ENCODE data around the gene C6orf47. TPM values are rescaled to one million over a fixed set of nuclear protein-coding genes. Genes with fewer than 3 reads are reported as not detected.
A peak's percentile ranks its signal among the peaks of the same experiment; 100 is the strongest.

Gene C6orf47
- total and polyA plus RNA-seq, 2 of the 8 experiments (the other 6 are each of a cell fraction or from before 2014, with no cell fraction given) = 4.7 to 14.6 TPM

DNA sequence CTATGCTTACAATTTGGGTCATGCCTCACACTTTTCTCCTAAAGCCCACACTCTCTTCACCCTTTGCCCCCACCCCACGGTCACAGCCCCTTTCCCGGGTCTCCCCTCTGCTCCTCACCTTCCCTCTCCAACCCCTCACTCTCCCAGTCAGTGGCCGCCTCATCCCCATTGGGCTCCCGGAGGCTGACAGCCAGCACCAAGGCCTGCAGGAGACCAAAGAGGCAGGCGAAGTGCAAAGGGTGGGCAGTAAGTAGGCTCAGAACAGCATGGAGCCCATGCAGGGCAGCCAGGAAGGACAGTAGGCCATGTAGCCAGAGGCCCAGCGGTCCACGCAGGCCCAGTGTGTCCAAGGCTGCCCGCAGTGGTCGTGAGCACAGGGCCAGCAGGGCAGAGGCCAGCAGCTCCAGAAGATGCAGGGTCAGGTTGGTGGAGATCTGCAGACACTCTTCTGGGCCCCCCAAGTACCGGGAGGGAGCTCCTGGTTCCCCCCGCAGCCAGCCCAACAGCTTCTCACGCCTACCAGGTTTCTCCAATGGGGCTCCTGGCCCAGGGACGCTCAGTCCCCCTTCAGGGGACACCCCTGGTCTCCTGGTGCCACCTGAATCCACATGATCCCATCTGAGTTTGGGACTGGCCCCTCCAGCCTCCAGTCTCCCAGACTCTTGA lies 1.5 kb downstream of the C6orf47 start:
- H3K4me1 ChIP-seq (replicated peaks in 1 of 4; ENCODE audit: control insufficient read depth in 3 of 4, insufficient read depth in 4 of 4, low read length in 3 of 4) = peaks cover 0 to 12% (median 4%) of the 10 kb centered on the region in 4 experiments; a peak in 5 of 7 replicates
- no peak overlapping the region for H2AK5ac ChIP-seq (ENCODE audit: low read depth, low read length)
- H3K9ac ChIP-seq (replicated peaks in 1 of 4; ENCODE audit: extremely low read depth in 1 of 4, low read depth in 3 of 4, low read length in 3 of 4) = no peak overlapping the region
- no peak for DNase-seq (ENCODE audit: low read depth in 1 of 2, low spot score in 2 of 2)
- H3K9me3 ChIP-seq (ENCODE audit: insufficient read depth in 2 of 2, low read depth in 1 of 2, low read length in 1 of 2) = no peaks in the 10 kb centered on the region
- peaks cover 0 to 35% of the 10 kb centered on the region in 2 experiments; a peak in 3 of 4 replicates for H3K79me2 ChIP-seq (ENCODE audit: control insufficient read depth in 1 of 2, insufficient read depth in 2 of 2, low read length in 2 of 2)
- no peak overlapping the region for H4K5ac ChIP-seq (ENCODE audit: insufficient read length, low read depth, low read length)
- H3K4me3 ChIP-seq (ENCODE audit: extremely low read depth in 1 of 4, insufficient read depth in 2 of 4, low read depth in 3 of 4, low read length in 4 of 4) = peak overlapping the region; percentile 85 to 94 (median 88); a peak in 5 of 8 replicates
- H4K8ac ChIP-seq (ENCODE audit: extremely low read depth, insufficient read depth, low read length) = no peak overlapping the region
- H4K20me1 ChIP-seq (replicated peaks in 1 of 2; ENCODE audit: control insufficient read depth in 1 of 2, insufficient read depth in 2 of 2, low read length in 2 of 2) = peaks cover 0 to 3% of the 10 kb centered on the region in 2 experiments
- H2AFZ ChIP-seq (ENCODE audit: low read length) = no peak overlapping the region
- H3K56ac ChIP-seq (replicated peaks; ENCODE audit: insufficient read length, low read depth, low read length) = no peak overlapping the region
- no peak overlapping the region for H2BK120ac ChIP-seq (replicated peaks; ENCODE audit: low read depth, low read length)
- H2BK5ac ChIP-seq (ENCODE audit: low read depth, low read length) = no peak overlapping the region
- H3K23me2 ChIP-seq (ENCODE audit: low read depth, low read length) = peaks cover 4% of the 10 kb centered on the region; the same call in 1 of the 2 replicates
- peaks cover 4 to 19% (median 9%) of the 10 kb centered on the region in 4 experiments; a peak in 6 of 8 replicates for H3K36me3 ChIP-seq (ENCODE audit: control insufficient read depth in 2 of 4, insufficient read depth in 4 of 4, low read length in 3 of 4)
- no peak overlapping the region for H4K91ac ChIP-seq (replicated peaks; ENCODE audit: insufficient read length, low read length)
- WGBS, 2 experiments (ENCODE audit: extremely low coverage in 1 of 2, insufficient coverage in 1 of 2, insufficient read length in 1 of 2, insufficient replicate concordance in 2 of 2, low coverage in 1 of 2, low lambda C conversion rate in 2 of 2, missing lambda C conversion rate in 1 of 2) = 90% methylated on average over 13 of the region's 13 CpGs; no CpG with 5 or more reads in 1 of the 2 experiments
- no peak overlapping the region for H3K27ac ChIP-seq (ENCODE audit: low read depth, low read length)
- CTCF ChIA-PET (ENCODE audit: partially characterized antibody) = interaction anchor here (0.6 to 3.2 kb wide), 4 partner anchors 10 to 161 kb away, joined by 3 to 9 read pairs (median 4); no protein-coding TSS in a partner anchor
- peak overlapping the region; percentile 94 to 95; a peak in 3 of 4 replicates for H3K4me2 ChIP-seq (ENCODE audit: insufficient read depth in 1 of 2, low read depth in 2 of 2, low read length in 2 of 2)
- no peak overlapping the region for H3K14ac ChIP-seq (ENCODE audit: insufficient read length)
- no peak overlapping the region; the same call in 1 of the 2 replicates for H2BK12ac ChIP-seq (ENCODE audit: low read depth, low read length)
- no peak overlapping the region for H3K4ac ChIP-seq (replicated peaks; ENCODE audit: insufficient read length, low read depth, low read length)
- H2BK15ac ChIP-seq (ENCODE audit: low read length) = no peak overlapping the region
- no peak for FAIRE-seq
- H2BK20ac ChIP-seq (ENCODE audit: low read length) = no peak overlapping the region
- H3K18ac ChIP-seq (ENCODE audit: extremely low read depth, low read length) = no peak overlapping the region
- H3K23ac ChIP-seq (ENCODE audit: insufficient read length) = no peak overlapping the region
- POLR2A ChIA-PET (ENCODE audit: partially characterized antibody) = interaction anchor here (0.6 to 25.5 kb wide), 10 partner anchors 6 to 176 kb away, joined by 3 to 883 read pairs (median 11); partner anchors contain the start of genes AIF1, APOM, BAG6 and DDAH2
- H3K79me1 ChIP-seq (ENCODE audit: low read depth, low read length) = peaks cover 9% of the 10 kb centered on the region
- no peaks in the 10 kb centered on the region for H3K27me3 ChIP-seq (replicated peaks in 1 of 4; ENCODE audit: control insufficient read depth in 3 of 4, extremely low read depth in 1 of 4, insufficient read depth in 3 of 4, low read length in 3 of 4)
- TF ChIP-seq SP4 (IDR thresholded peaks at IDR 0.05; ENCODE audit: low read length) (no peak), PHF8 (conservative IDR thresholded peaks at IDR 0.05; ENCODE audit: low read depth, low read length) (no peak), POLR2A (IDR thresholded peaks at IDR 0.05; ENCODE audit: control extremely low read depth in 1 of 2, low read depth in 2 of 2, low read length in 2 of 2) (no peak), EGR1 (IDR thresholded peaks at IDR 0.05; ENCODE audit: borderline replicate concordance, low read depth, low read length) (no peak), SUZ12 (IDR thresholded peaks at IDR 0.05; ENCODE audit: low read length) (no peak), SRF (IDR thresholded peaks at IDR 0.05; ENCODE audit: low read depth, low read length) (no peak), KDM5A (IDR thresholded peaks at IDR 0.05; ENCODE audit: low read length) (no peak), SAP30 (IDR thresholded peaks at IDR 0.05; ENCODE audit: insufficient read depth, insufficient replicate concordance, low read length) (no peak), SIX5 (IDR thresholded peaks at IDR 0.05; ENCODE audit: low read depth, low read length) (no peak), GABPA (IDR thresholded peaks at IDR 0.05; ENCODE audit: borderline replicate concordance, insufficient read depth, low read length) (no peak), SP1 (IDR thresholded peaks at IDR 0.05; ENCODE audit: low read depth, low read length) (no peak), TEAD4 (IDR thresholded peaks at IDR 0.05; ENCODE audit: low read depth, low read length) (no peak), RNF2 (IDR thresholded peaks at IDR 0.05; ENCODE audit: borderline replicate concordance, low read depth, low read length, missing control alignments, poor library complexity, severe bottlenecking) (no peak)
